ENCODE results near the gene ATP5F1C. TPM values are rescaled to one million over a fixed set of nuclear protein-coding genes. Genes with fewer than 3 reads are reported as not detected.

The ATP5F1C gene
- total and polyA plus RNA-seq, 7 experiments from 2014 or later: 113 to 400 (median 130) TPM

- intact Hi-C loops (cut with micrococcal nuclease): loop anchor here (5.0 kb wide), 2 partner anchors 1452 to 1547 kb away; no protein-coding TSS in a partner anchor
- no peaks in the 10 kb centered on the region for H3K9me3 ChIP-seq (ENCODE audit: control insufficient read depth in 2 of 3, low read length in 3 of 3)
- Mint-ChIP-seq H3K27me3 (no peaks in the 10 kb centered on the region), H3K4me3 (no peak overlapping the region), H3K36me3 (peaks cover 0 to 54% (median 26%) of the 10 kb centered on the region in 5 donors), H3K27ac (no peak overlapping the region), H3K4me1 (no peaks in the 10 kb centered on the region), H3K9me3 (no peaks in the 10 kb centered on the region)
- no peaks in the 10 kb centered on the region for H3K27me3 ChIP-seq (ENCODE audit: control insufficient read depth in 2 of 2, insufficient read depth in 2 of 2, low read length in 2 of 2)
- no peak for DNase-seq
- peaks cover 6 to 64% (median 11%) of the 10 kb centered on the region in 3 experiments for H3K36me3 ChIP-seq (ENCODE audit: control insufficient read depth in 2 of 3, insufficient read depth in 3 of 3, low read length in 3 of 3)
- H3K27ac ChIP-seq (ENCODE audit: low read depth, low read length): no peak overlapping the region
- H3K4me3 ChIP-seq (ENCODE audit: low read length): no peak overlapping the region
- ChIA-PET CTCF (no interaction called here), POLR2A (no interaction called here)
- H3K4me1 ChIP-seq (ENCODE audit: control insufficient read depth in 2 of 2, insufficient read depth in 2 of 2, low read length in 2 of 2): no peaks in the 10 kb centered on the region
- no peak for ATAC-seq
Observed at GRCh38 chr10:7755103-7755502, 32.9 kb upstream of the ATP5F1C start.

GRCh38 chr10:7756360-7756992 is 31.5 kb upstream of the ATP5F1C start:
- H3K27ac Mint-ChIP-seq: peak overlapping the region in 1 of 9 donors; percentile 39
- no peaks in the 10 kb centered on the region for H3K27me3 Mint-ChIP-seq
- Histone ChIP-seq H3K36me3 (ENCODE audit: control insufficient read depth in 2 of 3, insufficient read depth in 3 of 3, low read length in 3 of 3) (peaks cover 6 to 71% (median 17%) of the 10 kb centered on the region in 3 experiments), H3K27me3 (ENCODE audit: control insufficient read depth in 2 of 2, insufficient read depth in 2 of 2, low read length in 2 of 2) (no peaks in the 10 kb centered on the region), H3K4me3 (ENCODE audit: low read length) (no peak overlapping the region), H3K27ac (ENCODE audit: low read depth, low read length) (no peak overlapping the region), H3K9me3 (ENCODE audit: control insufficient read depth in 2 of 3, low read length in 3 of 3) (no peaks in the 10 kb centered on the region), H3K4me1 (ENCODE audit: control insufficient read depth in 2 of 2, insufficient read depth in 2 of 2, low read length in 2 of 2) (no peaks in the 10 kb centered on the region)
- peak in 4 of 9 donors; percentile 3 to 24 (median 6) for DNase-seq
- peaks cover 0 to 61% (median 32%) of the 10 kb centered on the region in 5 donors for H3K36me3 Mint-ChIP-seq
- peak; percentile 38 for ATAC-seq
- H3K4me1 Mint-ChIP-seq: no peaks in the 10 kb centered on the region
- ChIA-PET CTCF (interaction anchor here (0.6 kb wide), 2 partner anchors 118 to 1358 kb away, joined by 4 read pairs; no protein-coding TSS in a partner anchor), POLR2A (interaction anchor here (0.6 kb wide), 1 partner anchor 863 kb away, joined by 6 read pairs; no protein-coding TSS in a partner anchor)
- intact Hi-C loops (cut with micrococcal nuclease): loop anchor here (1.0 to 5.0 kb wide), 4 partner anchors 231 to 1546 kb away; no protein-coding TSS in a partner anchor
- no peak overlapping the region for H3K4me3 Mint-ChIP-seq
- no peaks in the 10 kb centered on the region for H3K9me3 Mint-ChIP-seq

- ATAC-seq: no peak
- Histone ChIP-seq H3K36me3 (ENCODE audit: control insufficient read depth in 2 of 3, insufficient read depth in 3 of 3, low read length in 3 of 3) (peaks cover 15 to 75% (median 26%) of the 10 kb centered on the region in 3 experiments), H3K9me3 (ENCODE audit: control insufficient read depth in 2 of 3, low read length in 3 of 3) (no peaks in the 10 kb centered on the region), H3K4me1 (ENCODE audit: control insufficient read depth in 2 of 2, insufficient read depth in 2 of 2, low read length in 2 of 2) (no peaks in the 10 kb centered on the region), H3K4me3 (ENCODE audit: low read length) (no peak overlapping the region), H3K27ac (ENCODE audit: low read depth, low read length) (no peak overlapping the region), H3K27me3 (ENCODE audit: control insufficient read depth in 2 of 2, insufficient read depth in 2 of 2, low read length in 2 of 2) (no peaks in the 10 kb centered on the region)
- no peak for DNase-seq
- Mint-ChIP-seq H3K27ac (peak overlapping the region in 1 of 9 donors; percentile 10), H3K9me3 (no peaks in the 10 kb centered on the region), H3K36me3 (peaks cover 4 to 51% (median 27%) of the 10 kb centered on the region in 5 donors), H3K27me3 (no peaks in the 10 kb centered on the region), H3K4me3 (no peak overlapping the region), H3K4me1 (peaks cover 0 to 7% (median 0%) of the 10 kb centered on the region in 7 donors)
- ChIA-PET CTCF (interaction anchor here (1.2 kb wide), 1 partner anchor 1530 kb away, joined by 4 read pairs; no protein-coding TSS in a partner anchor), POLR2A (no interaction called here)
- intact Hi-C loops (cut with micrococcal nuclease): loop anchor here in 1 of 2 donors (10.0 kb wide), 1 partner anchor 181 kb away; no protein-coding TSS in a partner anchor
Observed at GRCh38 chr10:7763929-7764328, 24.0 kb upstream of the ATP5F1C start.

GRCh38 chr10:7766241-7766640 is 21.7 kb upstream of the ATP5F1C start:
- peaks cover 17 to 81% (median 19%) of the 10 kb centered on the region in 3 experiments for H3K36me3 ChIP-seq (ENCODE audit: control insufficient read depth in 2 of 3, insufficient read depth in 3 of 3, low read length in 3 of 3)
- H3K9me3 Mint-ChIP-seq: no peaks in the 10 kb centered on the region
- POLR2A ChIA-PET: no interaction called here

GRCh38 chr10:7767209-7767608 is 20.8 kb upstream of the ATP5F1C start:
- peaks cover 0 to 7% (median 0%) of the 10 kb centered on the region in 7 donors for H3K4me1 Mint-ChIP-seq
- H3K9me3 ChIP-seq (ENCODE audit: control insufficient read depth in 2 of 3, low read length in 3 of 3): no peaks in the 10 kb centered on the region
- no peaks in the 10 kb centered on the region for H3K27me3 ChIP-seq (ENCODE audit: control insufficient read depth in 2 of 2, insufficient read depth in 2 of 2, low read length in 2 of 2)
- H3K4me3 ChIP-seq (ENCODE audit: low read length): no peak overlapping the region
- peaks cover 15 to 76% (median 17%) of the 10 kb centered on the region in 3 experiments for H3K36me3 ChIP-seq (ENCODE audit: control insufficient read depth in 2 of 3, insufficient read depth in 3 of 3, low read length in 3 of 3)
- ChIA-PET POLR2A (interaction anchor here (1.2 kb wide), 1 partner anchor 21 kb away, joined by 3 read pairs; the partner anchor contains the start of genes ATP5F1C and KIN), CTCF (no interaction called here)
- H3K4me1 ChIP-seq (ENCODE audit: control insufficient read depth in 2 of 2, insufficient read depth in 2 of 2, low read length in 2 of 2): no peaks in the 10 kb centered on the region
- no peak overlapping the region for H3K27ac ChIP-seq (ENCODE audit: low read depth, low read length)
- ATAC-seq (no peak), DNase-seq (no peak)
- no peaks in the 10 kb centered on the region for H3K27me3 Mint-ChIP-seq
- no peak overlapping the region for H3K4me3 Mint-ChIP-seq
- no peaks in the 10 kb centered on the region for H3K9me3 Mint-ChIP-seq
- intact Hi-C loops (cut with micrococcal nuclease): loop anchor here in 1 of 2 donors (10.0 kb wide), 1 partner anchor 178 kb away; no protein-coding TSS in a partner anchor
- H3K36me3 Mint-ChIP-seq: peaks cover 14 to 48% (median 32%) of the 10 kb centered on the region in 5 donors
- no peak overlapping the region for H3K27ac Mint-ChIP-seq

More at GRCh38 chr10:7766241-7766640, 21.7 kb upstream of the ATP5F1C start:
- no peak overlapping the region for H3K27ac ChIP-seq (ENCODE audit: low read depth, low read length)
- ATAC-seq: no peak
- Mint-ChIP-seq H3K27me3 (no peaks in the 10 kb centered on the region), H3K36me3 (peaks cover 14 to 47% (median 34%) of the 10 kb centered on the region in 5 donors), H3K4me1 (peaks cover 0 to 7% (median 0%) of the 10 kb centered on the region in 7 donors), H3K4me3 (no peak overlapping the region), H3K27ac (no peak overlapping the region)
- no peak overlapping the region for H3K4me3 ChIP-seq (ENCODE audit: low read length)
- H3K9me3 ChIP-seq (ENCODE audit: control insufficient read depth in 2 of 3, low read length in 3 of 3): no peaks in the 10 kb centered on the region
- intact Hi-C loops (cut with micrococcal nuclease): loop anchor here in 1 of 2 donors (10.0 kb wide), 1 partner anchor 179 kb away; no protein-coding TSS in a partner anchor
- no peaks in the 10 kb centered on the region for H3K4me1 ChIP-seq (ENCODE audit: control insufficient read depth in 2 of 2, insufficient read depth in 2 of 2, low read length in 2 of 2)
- no peak for DNase-seq
- H3K27me3 ChIP-seq (ENCODE audit: control insufficient read depth in 2 of 2, insufficient read depth in 2 of 2, low read length in 2 of 2): no peaks in the 10 kb centered on the region
- CTCF ChIA-PET: no interaction called here

- Mint-ChIP-seq H3K4me3 (no peak overlapping the region), H3K4me1 (peaks cover 0 to 7% (median 0%) of the 10 kb centered on the region in 7 donors), H3K36me3 (peaks cover 10 to 42% (median 32%) of the 10 kb centered on the region in 5 donors), H3K27ac (peak overlapping the region in 1 of 9 donors; percentile 77), H3K9me3 (no peaks in the 10 kb centered on the region), H3K27me3 (no peaks in the 10 kb centered on the region)
- Histone ChIP-seq H3K36me3 (ENCODE audit: control insufficient read depth in 2 of 3, insufficient read depth in 3 of 3, low read length in 3 of 3) (peaks cover 11 to 71% (median 17%) of the 10 kb centered on the region in 3 experiments), H3K4me1 (ENCODE audit: control insufficient read depth in 2 of 2, insufficient read depth in 2 of 2, low read length in 2 of 2) (no peaks in the 10 kb centered on the region), H3K9me3 (ENCODE audit: control insufficient read depth in 2 of 3, low read length in 3 of 3) (no peaks in the 10 kb centered on the region), H3K27ac (ENCODE audit: low read depth, low read length) (no peak overlapping the region), H3K27me3 (ENCODE audit: control insufficient read depth in 2 of 2, insufficient read depth in 2 of 2, low read length in 2 of 2) (no peaks in the 10 kb centered on the region), H3K4me3 (ENCODE audit: low read length) (no peak overlapping the region)
- ATAC-seq (no peak), DNase-seq (no peak)
- POLR2A ChIA-PET: no interaction called here
- intact Hi-C loops (cut with micrococcal nuclease): loop anchor here in 1 of 2 donors (10.0 kb wide), 1 partner anchor 176 kb away; no protein-coding TSS in a partner anchor
- CTCF ChIA-PET: no interaction called here
Observed at GRCh38 chr10:7768417-7768816, 19.6 kb upstream of the ATP5F1C start.
